ENCODE results near the gene MEGF11.

MEGF11 gene

GRCh38 chr15:66115568-66116206 is 137.9 kb downstream of the MEGF11 start:
- DNase-seq (ENCODE audit: low read depth, low spot score), result no peak

- no peak for DNase-seq (ENCODE audit: low read depth, low spot score)
Observed at GRCh38 chr15:66114863-66115425, 138.6 kb downstream of the MEGF11 start.

- DNase-seq (ENCODE audit: low read depth, low spot score), result no peak
Observed at GRCh38 chr15:66112388-66112787, 141.2 kb downstream of the MEGF11 start.

- no peak for DNase-seq (ENCODE audit: low read depth, low spot score)
Observed at GRCh38 chr15:66111363-66111762, 142.2 kb downstream of the MEGF11 start.

GRCh38 chr15:66110864-66111263 is 142.7 kb downstream of the MEGF11 start:
- no peak for DNase-seq (ENCODE audit: low read depth, low spot score)

GRCh38 chr15:66109826-66110225 is 143.7 kb downstream of the MEGF11 start:
- no peak for DNase-seq (ENCODE audit: low read depth, low spot score)

- no peak for DNase-seq (ENCODE audit: low read depth, low spot score)
Observed at GRCh38 chr15:66108483-66109265, 144.9 kb downstream of the MEGF11 start.

GRCh38 chr15:66107070-66107469 is 146.5 kb downstream of the MEGF11 start:
- no peak for DNase-seq (ENCODE audit: low read depth, low spot score)

- no peak for DNase-seq (ENCODE audit: low read depth, low spot score)
Observed at GRCh38 chr15:66105286-66106265, 148.0 kb downstream of the MEGF11 start.

- no peak for DNase-seq (ENCODE audit: low read depth, low spot score)
Observed at GRCh38 chr15:66103293-66103590, 150.3 kb downstream of the MEGF11 start.

- no peak for DNase-seq (ENCODE audit: low read depth, low spot score)
Observed at GRCh38 chr15:66102563-66103292, 150.8 kb downstream of the MEGF11 start.

GRCh38 chr15:66101715-66102395 is 151.7 kb downstream of the MEGF11 start:
- DNase-seq (ENCODE audit: low read depth, low spot score), result no peak

- DNase-seq (ENCODE audit: low read depth, low spot score), result no peak
Observed at GRCh38 chr15:66100761-66101160, 152.8 kb downstream of the MEGF11 start.

- no peak for DNase-seq (ENCODE audit: low read depth, low spot score)
Observed at GRCh38 chr15:66099950-66100671, 153.4 kb downstream of the MEGF11 start.

- no peak for DNase-seq (ENCODE audit: low read depth, low spot score)
Observed at GRCh38 chr15:66098022-66098363, 155.6 kb downstream of the MEGF11 start.

GRCh38 chr15:66097151-66098021 is 156.2 kb downstream of the MEGF11 start:
- no peak for DNase-seq (ENCODE audit: low read depth, low spot score)

GRCh38 chr15:66096688-66097058 is 156.9 kb downstream of the MEGF11 start:
- no peak for DNase-seq (ENCODE audit: low read depth, low spot score)

GRCh38 chr15:66095871-66096687 is 157.5 kb downstream of the MEGF11 start:
- DNase-seq (ENCODE audit: low read depth, low spot score), result no peak
